SIG-M5 (cell line): Measurements from ENCODE around the gene SPEF2.
"Not testable (repeated sequence)": the region's sequence is repeated elsewhere in the genome, so short reads cannot be mapped to it uniquely, and the experiment has no call there.

Source experiments
- DNase-seq: peaks from one replicate; lab custom pipeline; 2025; lab: John Stamatoyannopoulos, UW

Gene SPEF2

GRCh38 chr5:35823347-35824098 lies 205.9 kb downstream of the SPEF2 start:
- no peak for DNase-seq

DNA sequence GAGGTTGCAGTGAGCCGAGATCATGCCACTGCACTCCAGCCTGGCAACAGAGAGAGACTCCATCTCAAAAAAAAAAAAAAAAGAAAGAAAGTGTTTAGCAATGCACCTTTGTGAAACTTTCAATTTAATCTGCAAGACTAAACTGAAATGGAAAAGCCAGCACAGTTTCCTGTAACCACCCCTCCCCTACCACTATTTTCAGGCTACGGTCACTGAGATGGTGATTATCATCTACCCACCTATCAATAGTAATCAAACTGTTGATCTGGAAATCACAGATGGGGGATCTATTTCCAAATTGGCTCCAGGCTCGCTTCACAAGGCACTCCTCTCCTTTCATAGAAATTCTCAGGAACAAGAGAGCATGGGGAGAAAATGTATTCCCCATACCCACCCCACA lies 208.4 kb downstream of the SPEF2 start:
- DNase-seq = no peak

DNA sequence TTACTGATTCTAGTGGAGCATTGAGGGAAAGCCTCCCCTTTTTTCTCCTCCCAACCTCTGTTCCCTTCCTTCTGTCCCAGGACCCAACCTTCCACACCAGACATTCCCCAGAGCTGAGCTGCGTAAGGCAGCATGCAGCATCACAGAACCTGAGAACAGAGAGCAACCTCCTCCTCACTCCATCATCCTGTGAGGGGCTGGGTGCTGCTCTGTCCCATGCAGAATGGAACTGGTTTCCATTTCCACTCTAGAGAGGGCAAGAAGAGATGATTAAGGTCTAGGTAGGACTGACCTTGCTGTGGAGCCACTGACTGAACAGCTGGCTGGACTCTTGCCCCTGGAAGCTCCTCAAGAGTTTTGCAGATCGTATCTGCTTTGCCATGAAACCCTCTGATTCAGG lies 208.9 kb downstream of the SPEF2 start:
- DNase-seq = no peak

- DNase-seq = no peak
Observed at GRCh38 chr5:35828082-35828598, 210.5 kb downstream of the SPEF2 start.

DNA sequence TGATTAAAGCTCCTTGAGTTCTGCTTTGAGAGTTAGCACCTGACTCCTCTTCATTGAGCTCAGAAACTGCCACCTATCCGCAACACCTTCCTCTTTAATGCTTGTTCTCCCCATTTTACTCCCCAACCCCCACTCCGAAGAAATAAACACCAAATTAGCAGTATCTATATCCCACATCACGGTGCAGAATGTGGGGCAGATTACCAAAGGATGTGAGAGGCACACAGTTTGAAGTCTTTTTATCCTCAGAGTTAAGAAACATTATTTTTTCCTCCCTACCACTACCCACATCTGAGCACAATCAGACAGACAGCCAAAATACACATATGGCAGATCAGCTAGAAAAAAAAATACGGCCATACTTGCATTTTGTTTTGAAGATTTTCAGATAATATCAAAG lies 212.9 kb downstream of the SPEF2 start:
- DNase-seq = no peak

- DNase-seq = no peak
Observed at GRCh38 chr5:35832762-35833161, 215.1 kb downstream of the SPEF2 start.

DNA sequence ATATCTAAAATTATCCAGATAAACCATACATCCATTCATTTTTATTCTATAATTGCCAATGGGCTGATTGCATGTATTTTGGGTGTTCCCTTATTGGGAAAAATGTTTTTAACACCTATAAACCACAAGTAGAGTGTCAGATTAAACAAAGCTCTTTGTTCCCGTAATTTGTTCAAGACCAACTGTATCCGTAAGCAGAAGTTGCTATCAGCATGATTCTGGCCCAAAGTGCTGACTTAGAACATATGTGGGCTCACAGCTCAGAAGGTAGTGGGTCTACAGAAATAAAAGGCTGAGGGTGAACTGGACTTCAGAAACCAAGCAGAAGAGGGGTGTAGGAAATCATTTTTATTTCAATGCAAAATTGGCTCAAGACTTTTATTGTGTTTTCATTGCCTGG lies 215.6 kb downstream of the SPEF2 start:
- no peak for DNase-seq

- DNase-seq = no peak
Observed at GRCh38 chr5:35835796-35836742, 218.4 kb downstream of the SPEF2 start.

DNA sequence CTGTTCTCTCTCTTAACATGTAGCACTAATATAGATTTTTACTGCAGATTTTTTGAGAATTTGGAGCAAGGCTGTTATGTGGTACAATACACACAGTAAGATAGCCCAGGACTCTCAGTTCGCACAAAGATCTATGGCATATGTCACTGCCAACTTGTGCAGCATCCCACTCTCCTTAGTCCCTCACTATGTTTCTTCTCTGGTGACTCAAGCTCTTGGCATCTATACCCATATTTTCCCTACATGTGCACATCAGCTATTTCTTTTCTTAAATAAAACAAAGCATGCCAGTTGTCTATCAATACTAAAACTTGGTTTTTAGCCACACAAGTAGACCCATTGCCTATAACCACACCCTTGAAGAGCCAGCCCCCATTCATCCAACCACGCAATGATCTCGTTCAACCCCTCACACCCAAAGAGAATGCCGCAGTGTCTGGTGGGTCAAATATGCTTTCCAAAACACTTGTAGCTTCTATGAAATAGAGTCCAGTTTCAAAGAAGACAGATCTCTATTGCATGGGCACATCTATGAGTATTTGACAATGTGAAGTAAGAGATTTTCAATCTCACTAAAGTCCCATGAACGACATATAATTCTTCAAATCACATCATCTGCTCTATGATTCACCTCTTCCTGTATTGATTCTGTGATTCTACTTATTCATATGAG lies 220.8 kb downstream of the SPEF2 start:
- DNase-seq = no peak

- no peak for DNase-seq
Observed at GRCh38 chr5:35842856-35843255, 225.2 kb downstream of the SPEF2 start.

- DNase-seq = not testable (repeated sequence)
Observed at GRCh38 chr5:35845508-35845907, 227.8 kb downstream of the SPEF2 start.

- no peak for DNase-seq
Observed at GRCh38 chr5:35847491-35847890, 229.8 kb downstream of the SPEF2 start.

GRCh38 chr5:35847961-35848360 lies 230.3 kb downstream of the SPEF2 start:
- no peak for DNase-seq

DNA sequence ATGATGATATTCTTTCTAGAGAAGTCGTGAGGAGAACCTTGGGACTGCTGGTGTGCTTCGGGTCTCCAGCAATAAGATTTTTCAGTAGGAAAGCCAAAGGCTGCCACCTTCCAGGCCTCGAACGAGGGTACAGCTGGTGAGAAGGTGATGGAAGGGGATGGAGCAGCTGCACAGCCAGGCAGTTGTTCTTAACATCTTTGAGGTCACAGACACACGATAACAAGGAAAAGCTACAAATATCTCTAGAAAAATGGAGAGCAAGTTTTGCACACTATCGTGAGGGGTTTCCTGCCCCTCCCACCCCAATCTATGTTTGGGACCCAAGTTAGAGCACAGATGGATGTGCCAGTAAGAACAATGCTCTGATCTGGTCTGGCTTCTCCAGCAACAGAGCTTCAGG lies 232.2 kb downstream of the SPEF2 start:
- no peak for DNase-seq

- DNase-seq = no peak
Observed at GRCh38 chr5:35850967-35851680, 233.5 kb downstream of the SPEF2 start.

- DNase-seq = no peak
Observed at GRCh38 chr5:35852084-35852734, 234.5 kb downstream of the SPEF2 start.

- DNase-seq = no peak
Observed at GRCh38 chr5:35852773-35853172, 235.1 kb downstream of the SPEF2 start.

GRCh38 chr5:35853631-35854030 lies 236.0 kb downstream of the SPEF2 start:
- DNase-seq = no peak

DNA sequence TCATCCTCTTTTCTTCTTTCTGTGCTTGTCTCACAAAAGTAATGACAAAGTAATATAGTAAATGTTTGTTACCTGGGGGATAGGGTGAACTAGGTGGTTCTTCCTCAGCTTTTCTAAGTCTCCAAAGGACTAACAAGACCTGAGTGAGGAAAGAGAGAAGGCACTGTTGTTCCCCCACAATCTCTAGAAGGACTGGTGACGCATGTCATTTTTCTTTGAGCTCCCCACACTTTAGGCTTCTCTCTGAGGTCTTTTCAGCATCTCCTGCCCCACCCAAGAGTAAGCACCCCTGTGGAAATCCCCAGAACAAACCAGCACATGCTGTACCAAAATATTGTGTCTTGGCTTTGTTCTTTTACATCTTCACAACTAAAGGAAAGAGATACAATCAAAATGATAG lies 236.6 kb downstream of the SPEF2 start:
- no peak for DNase-seq

DNA sequence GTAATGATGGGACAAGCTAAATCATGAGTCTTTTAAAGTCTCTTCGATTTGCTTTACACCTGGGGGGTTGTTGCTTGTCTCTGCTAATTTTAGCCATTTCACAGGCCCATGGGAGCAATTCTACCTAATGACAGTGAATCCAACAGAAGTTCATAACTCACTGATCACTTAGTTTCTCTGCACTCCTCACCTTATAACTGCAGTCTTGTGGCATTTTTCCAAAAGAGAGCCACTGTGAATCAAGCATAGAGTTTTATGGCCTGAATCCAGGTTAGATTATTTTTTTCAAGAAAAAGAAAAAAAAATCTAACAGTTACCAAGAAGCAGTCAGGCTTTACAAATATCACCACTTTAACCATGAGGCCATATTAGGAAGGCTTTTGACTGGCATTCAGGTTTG lies 237.5 kb downstream of the SPEF2 start:
- no peak for DNase-seq

GRCh38 chr5:35856186-35856764 lies 238.6 kb downstream of the SPEF2 start:
- not testable (repeated sequence) for DNase-seq
